GM23338 (cell line): ENCODE results near the gene DHX29. TPM values are rescaled to one million over a fixed set of nuclear protein-coding genes. Genes with fewer than 3 reads are reported as not detected.

ENCODE experiments used
- ATAC-seq: fragments of 200-7000 bp; cut with Tn5 transposase; 3 replicates; pipeline ENCODE4 v1.9.1; 2020
- DNase-seq: peaks from one replicate; pipeline ENCODE4 v3.0.0-alpha.2; 2015; ENCODE audit warnings: low spot score
- H2AFZ ChIP-seq: fragments of 200-600 bp; sonication (generic); 2 replicates; pipeline ENCODE4 v1.8.0; 2016; ENCODE audit warnings: antibody characterized with exemption, mild to moderate bottlenecking, moderate library complexity
- H3F3A ChIP-seq: fragments of 200-600 bp; sonication (generic); replicated peaks from 2 replicates; pipeline ENCODE4 v1.8.0; 2017; ENCODE audit warnings: antibody characterized with exemption, mixed run types, low read depth
- H3K27ac ChIP-seq: fragments of 200-600 bp; sonication (generic); 2 replicates; pipeline ENCODE4 v1.6.1; 2016; ENCODE audit warnings: low read depth
- H3K27me3 ChIP-seq: fragments of 200-600 bp; sonication (generic); 2 replicates; pipeline ENCODE4 v1.8.0; 2016; ENCODE audit warnings: mild to moderate bottlenecking, mixed run types, moderate library complexity; ENCODE audit not compliant: insufficient read depth
- H3K36me3 ChIP-seq: fragments of 200-600 bp; sonication (generic); 2 replicates; pipeline ENCODE4 v1.8.0; 2016; ENCODE audit warnings: mild to moderate bottlenecking; ENCODE audit not compliant: insufficient read depth
- H3K4me1 ChIP-seq: fragments of 200-600 bp; sonication (generic); 2 replicates; pipeline ENCODE4 v1.8.0; 2016; ENCODE audit warnings: mild to moderate bottlenecking, moderate library complexity; ENCODE audit not compliant: insufficient read depth
- H3K4me2 ChIP-seq: fragments of 200-600 bp; sonication (generic); 2 replicates; pipeline ENCODE4 v1.7.1; 2017; ENCODE audit warnings: mixed run types
- H3K4me3 ChIP-seq: fragments of 200-600 bp; sonication (generic); 2 replicates; pipeline ENCODE4 v1.6.1; 2016; ENCODE audit warnings: mixed run types
- H3K79me2 ChIP-seq: fragments of 200-600 bp; sonication (generic); replicated peaks from 2 replicates; pipeline ENCODE4 v1.8.0; 2017; ENCODE audit warnings: mild to moderate bottlenecking; ENCODE audit not compliant: insufficient read depth
- H3K9me2 ChIP-seq: fragments of 200-600 bp; sonication (generic); 2 replicates; pipeline ENCODE4 v1.8.0; 2017; ENCODE audit not compliant: insufficient read depth
- H4K20me1 ChIP-seq: fragments of 200-600 bp; sonication (generic); replicated peaks from 2 replicates; pipeline ENCODE4 v1.8.0; 2017; ENCODE audit warnings: mild to moderate bottlenecking; ENCODE audit not compliant: insufficient read depth
- H3K27ac Mint-ChIP-seq: 2 replicates; pipeline ENCODE4 v1.8.0; 2020; ENCODE audit warnings: inconsistent platforms, mild to moderate bottlenecking, moderate library complexity, mixed read lengths
- H3K27me3 Mint-ChIP-seq: 3 replicates; pipeline ENCODE4 v1.8.0; 2022; ENCODE audit warnings: low read depth, mild to moderate bottlenecking, moderate library complexity, mixed read lengths, inconsistent platforms; ENCODE audit not compliant: insufficient read depth, poor library complexity
- H3K36me3 Mint-ChIP-seq: 3 replicates; pipeline ENCODE4 v1.8.0; 2021; ENCODE audit warnings: low read depth, mild to moderate bottlenecking, inconsistent platforms, moderate library complexity, mixed read lengths
- H3K4me1 Mint-ChIP-seq: 3 replicates; pipeline ENCODE4 v1.8.0; 2020; ENCODE audit warnings: mild to moderate bottlenecking, inconsistent platforms, mixed read lengths
- H3K4me3 Mint-ChIP-seq: 3 replicates; pipeline ENCODE4 v1.8.0; 2021; ENCODE audit warnings: moderate library complexity, mild to moderate bottlenecking, inconsistent platforms, mixed read lengths
- H3K9me3 Mint-ChIP-seq: 3 replicates; pipeline ENCODE4 v1.8.0; 2020; ENCODE audit warnings: moderate library complexity, mild to moderate bottlenecking, inconsistent platforms, mixed read lengths
- CREB1 ChIP-seq: fragments of 250-450 bp; sonication (Bioruptor Pico); IDR thresholded peaks from 2 replicates; pipeline ENCODE4 v1.5.0; 2020; ENCODE audit warnings: low read depth, mild to moderate bottlenecking, moderate library complexity
- CTCF ChIP-seq, 2 experiments: fragments of 200-600 bp in 1 of 2; sonication (generic) in 1 of 2; conservative IDR thresholded peaks; 2 replicates each; pipeline versions ENCODE4 v1.5.1 to v1.6.1; 2016 to 2017; ENCODE audit warnings: antibody characterized with exemption in 2 of 2, low read depth in 2 of 2, mild to moderate bottlenecking in 2 of 2, moderate library complexity in 1 of 2
- EZH2phosphoT487 ChIP-seq: fragments of 200-600 bp; sonication (generic); IDR thresholded peaks from one replicate; pipeline ENCODE4 v1.8.1; 2018; ENCODE audit warnings: antibody characterized with exemption; ENCODE audit not compliant: unreplicated experiment
- POLR2AphosphoS5 ChIP-seq: IDR thresholded peaks from 2 replicates; pipeline ENCODE4 v1.6.1; 2016; ENCODE audit warnings: antibody characterized with exemption, low read depth
- STAT1 ChIP-seq: IDR thresholded peaks from one replicate; pipeline ENCODE4 v1.6.1; 2016; ENCODE audit warnings: antibody characterized with exemption; ENCODE audit not compliant: unreplicated experiment
- ZNF114 ChIP-seq: fragments of 250-450 bp; sonication (Bioruptor Pico); IDR thresholded peaks from 2 replicates; pipeline ENCODE4 v1.5.0; 2020; ENCODE audit warnings: mild to moderate bottlenecking, moderate library complexity
- polyA plus RNA-seq: library from polyadenylated mRNA; unstranded; fragments of >200 nt; fragmentation: Nextera tagmentation; extraction: Ambion mirVana; gene quantifications from 2 replicates; pipeline ENCODE4 v1.2.1, GENCODE V29; 2016
- total RNA-seq: library from RNA; depleted of rRNA; stranded (reverse); fragments of >200 nt; shearing (Covaris generic); gene quantifications from 2 replicates; pipeline ENCODE4 v1.2.3, GENCODE V29; 2014

DHX29 gene
- total and polyA plus RNA-seq, 2 experiments from 2014 or later = 34.6 to 137 TPM

GRCh38 chr5:55344392-55344992, 37.0 kb upstream of the DHX29 start:
- Histone ChIP-seq H3K27me3 (no peaks in the 10 kb centered on the region), H3K9me2 (no peaks in the 10 kb centered on the region), H2AFZ (no peak overlapping the region), H4K20me1 (no peaks in the 10 kb centered on the region), H3K79me2 (peaks cover 5% of the 10 kb centered on the region; the same call in 1 of the 2 replicates), H3K36me3 (peaks cover 34% of the 10 kb centered on the region), H3K4me1 (no peaks in the 10 kb centered on the region), H3K27ac (no peak overlapping the region), H3F3A (peaks cover 8% of the 10 kb centered on the region), H3K4me2 (no peak overlapping the region), H3K4me3 (no peak overlapping the region)
- Mint-ChIP-seq H3K27ac (peak overlapping the region; percentile 87), H3K9me3 (peaks cover 4% of the 10 kb centered on the region; the same call in 2 of the 3 replicates), H3K36me3 (peaks cover 69% of the 10 kb centered on the region), H3K4me1 (no peaks in the 10 kb centered on the region), H3K4me3 (no peak overlapping the region), H3K27me3 (no peaks in the 10 kb centered on the region)
- DNase-seq (peak; percentile 65), ATAC-seq (no peak)
- TF ChIP-seq CTCF (conservative IDR thresholded peaks at IDR 0.05; ENCODE audit: low read depth in 2 of 2) (peak; percentile 70 to 94), EZH2phosphoT487 (no peak), CREB1 (CRISPR knock-in tag) (no peak), STAT1 (no peak)

- ATAC-seq (no peak), DNase-seq (no peak)
- TF ChIP-seq ZNF114 (CRISPR knock-in tag) (no peak), POLR2AphosphoS5 (no peak), CTCF (conservative IDR thresholded peaks at IDR 0.05; ENCODE audit: low read depth in 2 of 2) (no peak)
- H3K27ac Mint-ChIP-seq = no peak overlapping the region
- H3K9me3 Mint-ChIP-seq = peaks cover 4% of the 10 kb centered on the region; the same call in 2 of the 3 replicates
- H3K27me3 Mint-ChIP-seq = no peaks in the 10 kb centered on the region
- H2AFZ ChIP-seq = no peak overlapping the region
- peaks cover 32% of the 10 kb centered on the region for H3K36me3 ChIP-seq
- H3K27ac ChIP-seq = peak overlapping the region; percentile 73
- H3K79me2 ChIP-seq = peaks cover 14% of the 10 kb centered on the region
- no peak overlapping the region for H3K4me3 ChIP-seq
- no peak overlapping the region for H3K4me3 Mint-ChIP-seq
- H3K4me1 Mint-ChIP-seq = no peaks in the 10 kb centered on the region
- peaks cover 60% of the 10 kb centered on the region for H3K36me3 Mint-ChIP-seq
- no peaks in the 10 kb centered on the region for H3K4me1 ChIP-seq
- H3K27me3 ChIP-seq = no peaks in the 10 kb centered on the region
- no peaks in the 10 kb centered on the region for H4K20me1 ChIP-seq
- H3K4me2 ChIP-seq = no peak overlapping the region
- peaks cover 8% of the 10 kb centered on the region for H3F3A ChIP-seq
- no peaks in the 10 kb centered on the region for H3K9me2 ChIP-seq
Measured at GRCh38 chr5:55343609-55344008, 36.1 kb upstream of the DHX29 start.
